ENCODE results near the gene TRPM3. TPM values are rescaled to one million over a fixed set of nuclear protein-coding genes. Genes with fewer than 3 reads are reported as not detected.

Gene TRPM3
- total RNA-seq, 4 donors from 2014 or later = under 0.01 to 0.26 (median under 0.01) TPM

GRCh38 chr9:70801181-70801829, 320.1 kb downstream of the TRPM3 start:
- intact Hi-C loops (cut with DNase I) = no loop called here
- 32% methylated on average over 4 of the region's 4 CpGs for WGBS, 2 donors

GRCh38 chr9:70798018-70798417, 323.4 kb downstream of the TRPM3 start:
- WGBS, 2 donors = 69 to 82% methylated on average over 6 of the region's 6 CpGs
- DNase-seq = no peak
- intact Hi-C loops (cut with DNase I) = no loop called here
- Histone ChIP-seq H3K27ac (no peak overlapping the region), H3K27me3 (no peaks in the 10 kb centered on the region), H3K4me1 (no peaks in the 10 kb centered on the region), H3K9me3 (no peaks in the 10 kb centered on the region), H3K4me3 (no peak overlapping the region), H3K36me3 (no peaks in the 10 kb centered on the region)
- TF ChIP-seq POLR2A (IDR thresholded peaks at IDR 0.05) (no peak), CTCF (IDR thresholded peaks at IDR 0.05) (no peak)

More at GRCh38 chr9:70801181-70801829, 320.1 kb downstream of the TRPM3 start:
- H3K9me3 ChIP-seq = no peaks in the 10 kb centered on the region
- H3K27me3 ChIP-seq = no peaks in the 10 kb centered on the region
- no peak overlapping the region for H3K27ac ChIP-seq
- DNase-seq = no peak
- H3K36me3 ChIP-seq = no peaks in the 10 kb centered on the region
- H3K4me1 ChIP-seq = no peaks in the 10 kb centered on the region
- TF ChIP-seq POLR2A (IDR thresholded peaks at IDR 0.05) = no peak
- no peak for TF ChIP-seq CTCF (IDR thresholded peaks at IDR 0.05)
- no peak overlapping the region for H3K4me3 ChIP-seq

GRCh38 chr9:70795841-70796240, 325.6 kb downstream of the TRPM3 start:
- no peaks in the 10 kb centered on the region for H3K9me3 ChIP-seq
- TF ChIP-seq POLR2A (IDR thresholded peaks at IDR 0.05) (no peak), CTCF (IDR thresholded peaks at IDR 0.05) (no peak)
- H3K27ac ChIP-seq = no peak overlapping the region
- H3K4me3 ChIP-seq = no peak overlapping the region
- intact Hi-C loops (cut with DNase I) = no loop called here
- no peaks in the 10 kb centered on the region for H3K36me3 ChIP-seq
- H3K27me3 ChIP-seq = no peaks in the 10 kb centered on the region
- WGBS, 2 donors = 31 to 73% methylated on average over 2 of the region's 2 CpGs
- H3K4me1 ChIP-seq = no peaks in the 10 kb centered on the region
- no peak for DNase-seq

GRCh38 chr9:70792796-70793195, 328.6 kb downstream of the TRPM3 start:
- no peak overlapping the region for H3K27ac ChIP-seq
- no peaks in the 10 kb centered on the region for H3K27me3 ChIP-seq
- WGBS, 2 donors = 43 to 45% methylated on average over 1 of the region's 1 CpG
- no peaks in the 10 kb centered on the region for H3K4me1 ChIP-seq
- intact Hi-C loops (cut with DNase I) = no loop called here
- no peak for TF ChIP-seq POLR2A (IDR thresholded peaks at IDR 0.05)
- TF ChIP-seq CTCF (IDR thresholded peaks at IDR 0.05) = no peak
- no peak for DNase-seq
- no peak overlapping the region for H3K4me3 ChIP-seq
- no peaks in the 10 kb centered on the region for H3K9me3 ChIP-seq
- no peaks in the 10 kb centered on the region for H3K36me3 ChIP-seq

- intact Hi-C loops (cut with DNase I) = no loop called here
- Histone ChIP-seq H3K36me3 (no peaks in the 10 kb centered on the region), H3K9me3 (no peaks in the 10 kb centered on the region), H3K4me3 (no peak overlapping the region), H3K4me1 (no peaks in the 10 kb centered on the region), H3K27me3 (no peaks in the 10 kb centered on the region), H3K27ac (no peak overlapping the region)
- DNase-seq = no peak
- TF ChIP-seq POLR2A (IDR thresholded peaks at IDR 0.05) (no peak), CTCF (IDR thresholded peaks at IDR 0.05) (no peak)
- WGBS, 2 donors = 69 to 100% methylated on average over 2 to 3 of the region's 3 CpGs
Observed at GRCh38 chr9:70791936-70792335, 329.5 kb downstream of the TRPM3 start.

Measured in esophagus squamous epithelium (tissue), 5 donors.